Neural crest cell (in vitro differentiated cells): ENCODE data around the gene ELK3. TPM values are rescaled to one million over a fixed set of nuclear protein-coding genes. Genes with fewer than 3 reads are reported as not detected.

Experiments used
- DNase-seq: peaks from one replicate; pipeline ENCODE4 v3.0.0; 2021; ENCODE audit warnings: low read depth, mixed read lengths, low spot score
- H3K27ac Mint-ChIP-seq: one replicate; pipeline ENCODE4 v1.8.0; 2021; ENCODE audit warnings: mild to moderate bottlenecking, mixed read lengths; ENCODE audit not compliant: unreplicated experiment
- H3K27me3 Mint-ChIP-seq: 2 replicates; pipeline ENCODE4 v1.8.0; 2021; ENCODE audit warnings: low read depth, mild to moderate bottlenecking, mixed read lengths
- H3K36me3 Mint-ChIP-seq: 2 replicates; pipeline ENCODE4 v1.8.0; 2021; ENCODE audit warnings: low read depth, mild to moderate bottlenecking, mixed read lengths
- H3K4me1 Mint-ChIP-seq: 2 replicates; pipeline ENCODE4 v1.8.0; 2021; ENCODE audit warnings: mixed read lengths
- H3K4me3 Mint-ChIP-seq: one replicate; pipeline ENCODE4 v1.8.0; 2021; ENCODE audit warnings: mild to moderate bottlenecking, mixed read lengths
- H3K9me3 Mint-ChIP-seq: 2 replicates; pipeline ENCODE4 v1.8.0; 2021; ENCODE audit warnings: mixed read lengths
- CTCF ChIP-seq: fragments of 200-600 bp; sonication (generic); conservative IDR thresholded peaks from 2 replicates; pipeline ENCODE4 v1.5.0; 2021; ENCODE audit warnings: antibody characterized with exemption, mild to moderate bottlenecking
- total RNA-seq: library from RNA; stranded (reverse); gene quantifications from 2 replicates; pipeline ENCODE4 v1.2.1, GENCODE V29; 2021

The ELK3 gene
- total RNA-seq, 1 donor from 2014 or later, result 19.0 TPM

GRCh38 chr12:96237035-96237434 is 42.9 kb downstream of the ELK3 start:
- Mint-ChIP-seq H3K9me3 (no peaks in the 10 kb centered on the region), H3K27ac (no peak overlapping the region), H3K36me3 (no peaks in the 10 kb centered on the region), H3K27me3 (no peaks in the 10 kb centered on the region), H3K4me3 (no peak overlapping the region), H3K4me1 (peaks cover 13% of the 10 kb centered on the region)
- no peak for TF ChIP-seq CTCF
- DNase-seq, result no peak

DNA sequence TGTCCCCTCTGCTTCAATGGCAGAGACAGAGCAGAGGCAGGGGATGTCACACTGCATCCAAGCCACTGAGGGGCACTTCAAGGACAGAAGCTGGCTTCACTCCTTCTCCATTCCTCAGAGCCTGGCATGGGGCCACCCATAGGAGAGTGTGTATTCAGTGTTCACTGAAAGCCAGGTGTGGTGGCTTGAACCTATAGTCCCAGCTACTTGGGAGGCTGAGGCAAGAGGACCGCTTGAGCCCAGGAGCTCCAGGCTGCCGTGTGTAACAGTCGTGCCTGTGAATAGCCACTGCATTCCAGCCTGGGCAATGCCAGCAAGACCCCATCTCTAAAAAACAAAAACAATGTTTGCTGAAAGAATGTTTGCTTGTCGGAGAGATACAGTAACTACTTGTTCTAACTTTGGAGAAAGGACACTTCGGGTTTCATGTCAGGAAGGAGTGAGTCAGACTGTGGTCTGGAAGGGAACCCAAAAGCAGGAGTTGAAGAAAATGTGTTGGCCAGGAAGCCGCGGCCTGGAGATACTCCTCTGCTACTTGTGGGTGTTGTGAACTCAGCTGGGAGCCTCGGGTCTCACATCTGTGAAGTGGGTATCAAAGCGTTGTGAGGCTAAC is 43.4 kb downstream of the ELK3 start:
- DNase-seq, result no peak
- Mint-ChIP-seq H3K36me3 (no peaks in the 10 kb centered on the region), H3K4me3 (no peak overlapping the region), H3K9me3 (no peaks in the 10 kb centered on the region), H3K27me3 (no peaks in the 10 kb centered on the region), H3K4me1 (peaks cover 13% of the 10 kb centered on the region), H3K27ac (no peak overlapping the region)
- TF ChIP-seq CTCF, result no peak

GRCh38 chr12:96238336-96239047 is 44.3 kb downstream of the ELK3 start:
- Mint-ChIP-seq H3K36me3 (no peaks in the 10 kb centered on the region), H3K27ac (no peak overlapping the region), H3K27me3 (no peaks in the 10 kb centered on the region)

GRCh38 chr12:96239711-96240635 is 45.8 kb downstream of the ELK3 start:
- peaks cover 8% of the 10 kb centered on the region for H3K4me1 Mint-ChIP-seq
- no peak overlapping the region for H3K4me3 Mint-ChIP-seq
- no peak for DNase-seq
- no peaks in the 10 kb centered on the region for H3K27me3 Mint-ChIP-seq
- H3K27ac Mint-ChIP-seq, result no peak overlapping the region
- H3K36me3 Mint-ChIP-seq, result no peaks in the 10 kb centered on the region
- H3K9me3 Mint-ChIP-seq, result no peaks in the 10 kb centered on the region
- TF ChIP-seq CTCF, result no peak

More at GRCh38 chr12:96238336-96239047, 44.3 kb downstream of the ELK3 start:
- no peak for TF ChIP-seq CTCF
- no peaks in the 10 kb centered on the region for H3K9me3 Mint-ChIP-seq
- H3K4me1 Mint-ChIP-seq, result peaks cover 11% of the 10 kb centered on the region
- DNase-seq, result no peak
- H3K4me3 Mint-ChIP-seq, result no peak overlapping the region

GRCh38 chr12:96240656-96241055 is 46.5 kb downstream of the ELK3 start:
- no peak for TF ChIP-seq CTCF
- no peak overlapping the region for H3K4me3 Mint-ChIP-seq
- H3K9me3 Mint-ChIP-seq, result no peaks in the 10 kb centered on the region
- peaks cover 8% of the 10 kb centered on the region for H3K4me1 Mint-ChIP-seq
- DNase-seq, result no peak
- H3K27me3 Mint-ChIP-seq, result no peaks in the 10 kb centered on the region
- H3K27ac Mint-ChIP-seq, result peak overlapping the region; percentile 6
- H3K36me3 Mint-ChIP-seq, result no peaks in the 10 kb centered on the region
